Activated CD8-positive, alpha-beta memory T cell treated with anti-CD3 and anti-CD28 coated beads for 48 hours (primary cell): ENCODE measurements around the gene TCP11L1.
"Not testable (repeated sequence)": the region's sequence is repeated elsewhere in the genome, so short reads cannot be mapped to it uniquely, and the experiment has no call there.

Experiments
- DNase-seq, 3 experiments: peaks; one replicate each; pipeline ENCODE4 v3.0.0-alpha.2; 2020; ENCODE audit warnings: low read depth in 2 of 3, low spot score in 2 of 3

Gene TCP11L1

GRCh38 chr11:33064866-33065265 lies 25.5 kb downstream of the TCP11L1 start:
- no peak for DNase-seq

GRCh38 chr11:33065445-33066178 lies 26.2 kb downstream of the TCP11L1 start:
- DNase-seq, result peak; percentile 31 to 53 (median 44)

- no peak for DNase-seq
Observed at GRCh38 chr11:33067294-33067693, 27.9 kb downstream of the TCP11L1 start.

GRCh38 chr11:33068611-33069340 lies 29.4 kb downstream of the TCP11L1 start:
- DNase-seq, result no peak

GRCh38 chr11:33072465-33072864 lies 33.1 kb downstream of the TCP11L1 start:
- DNase-seq, result no peak

GRCh38 chr11:33083918-33084317 lies 44.5 kb downstream of the TCP11L1 start:
- DNase-seq, result no peak

GRCh38 chr11:33086017-33086416 lies 46.6 kb downstream of the TCP11L1 start:
- DNase-seq, result no peak

- no peak for DNase-seq
Observed at GRCh38 chr11:33089776-33090175, 50.4 kb downstream of the TCP11L1 start.

GRCh38 chr11:33094157-33094556 lies 54.8 kb downstream of the TCP11L1 start:
- no peak for DNase-seq

GRCh38 chr11:33103836-33104235 lies 64.5 kb downstream of the TCP11L1 start:
- DNase-seq, result no peak

GRCh38 chr11:33109294-33109895 lies 70.0 kb downstream of the TCP11L1 start:
- no peak for DNase-seq

- DNase-seq, result no peak
Observed at GRCh38 chr11:33110083-33110482, 70.7 kb downstream of the TCP11L1 start.

GRCh38 chr11:33116535-33116934 lies 77.2 kb downstream of the TCP11L1 start:
- DNase-seq, result no peak

GRCh38 chr11:33122696-33123095 lies 83.3 kb downstream of the TCP11L1 start:
- DNase-seq, result not testable (repeated sequence)
